Kidney epithelial cell (primary cell): ENCODE measurements around the gene FAM153A. TPM values are rescaled to one million over a fixed set of nuclear protein-coding genes. Genes with fewer than 3 reads are reported as not detected.
"Not testable (repeated sequence)": the region's sequence is repeated elsewhere in the genome, so short reads cannot be mapped to it uniquely, and the experiment has no call there.

Experiments used
- DNase-seq: peaks from one replicate; pipeline ENCODE4 v3.0.0-alpha.2; 2010; ENCODE audit warnings: low read depth
- H3K27me3 ChIP-seq: 2 replicates; pipeline ENCODE4 v1.6.0; 2011; ENCODE audit warnings: low read length; ENCODE audit not compliant: control insufficient read depth, insufficient read depth
- H3K36me3 ChIP-seq: 2 replicates; pipeline ENCODE4 v1.5.1; 2011; ENCODE audit warnings: low read length; ENCODE audit not compliant: control insufficient read depth, insufficient read depth
- H3K4me3 ChIP-seq: 2 replicates; pipeline ENCODE4 v1.5.1; 2011; ENCODE audit warnings: low read depth, mild to moderate bottlenecking, control low read depth, low read length
- total RNA-seq: library from RNA; depleted of rRNA; stranded (reverse); fragments of >200 nt; gene quantifications from 2 replicates; pipeline ENCODE4 v1.2.3, GENCODE V29; 2015

Gene FAM153A
- total RNA-seq, 1 donor from 2014 or later = not detected

- H3K36me3 ChIP-seq, H3K4me3 ChIP-seq, DNase-seq, H3K27me3 ChIP-seq: not testable (repeated sequence)
Observed at GRCh38 chr5:177791649-177792048, 8.9 kb upstream of the FAM153A start.

- H3K27me3 ChIP-seq, DNase-seq, H3K36me3 ChIP-seq, H3K4me3 ChIP-seq: not testable (repeated sequence)
Observed at GRCh38 chr5:177782169-177782568, 530 bp downstream of the FAM153A start.

- H3K36me3 ChIP-seq, DNase-seq, H3K4me3 ChIP-seq, H3K27me3 ChIP-seq: not testable (repeated sequence)
Observed at GRCh38 chr5:177771206-177771605, 11.5 kb downstream of the FAM153A start.

GRCh38 chr5:177770646-177771045 is 12.1 kb downstream of the FAM153A start:
- H3K36me3 ChIP-seq, H3K4me3 ChIP-seq, H3K27me3 ChIP-seq, DNase-seq: not testable (repeated sequence)

- not testable (repeated sequence) for H3K4me3 ChIP-seq, H3K27me3 ChIP-seq, H3K36me3 ChIP-seq, DNase-seq
Observed at GRCh38 chr5:177763737-177764508, 18.8 kb downstream of the FAM153A start.

GRCh38 chr5:177760954-177761353 is 21.7 kb downstream of the FAM153A start:
- H3K27me3 ChIP-seq, H3K36me3 ChIP-seq, H3K4me3 ChIP-seq, DNase-seq: not testable (repeated sequence)

GRCh38 chr5:177747354-177747753 is 35.3 kb downstream of the FAM153A start:
- DNase-seq, H3K27me3 ChIP-seq, H3K36me3 ChIP-seq, H3K4me3 ChIP-seq: not testable (repeated sequence)

- H3K27me3 ChIP-seq, DNase-seq, H3K4me3 ChIP-seq: not testable (repeated sequence)
Observed at GRCh38 chr5:177724858-177725257, 57.8 kb downstream of the FAM153A start.

GRCh38 chr5:177723831-177724485 is 58.7 kb downstream of the FAM153A start:
- not testable (repeated sequence) for H3K27me3 ChIP-seq

More at GRCh38 chr5:177724858-177725257, 57.8 kb downstream of the FAM153A start:
- H3K36me3 ChIP-seq = not testable (repeated sequence)

GRCh38 chr5:177722829-177723228 is 59.9 kb downstream of the FAM153A start:
- not testable (repeated sequence) for H3K27me3 ChIP-seq, DNase-seq, H3K4me3 ChIP-seq, H3K36me3 ChIP-seq

More at GRCh38 chr5:177723831-177724485, 58.7 kb downstream of the FAM153A start:
- not testable (repeated sequence) for H3K36me3 ChIP-seq, DNase-seq, H3K4me3 ChIP-seq

GRCh38 chr5:177719989-177720388 is 62.7 kb downstream of the FAM153A start:
- H3K27me3 ChIP-seq, H3K36me3 ChIP-seq, DNase-seq, H3K4me3 ChIP-seq: not testable (repeated sequence)

GRCh38 chr5:177715423-177715822 is 67.3 kb downstream of the FAM153A start:
- not testable (repeated sequence) for H3K4me3 ChIP-seq, H3K27me3 ChIP-seq, DNase-seq, H3K36me3 ChIP-seq

- not testable (repeated sequence) for H3K4me3 ChIP-seq, H3K27me3 ChIP-seq, DNase-seq, H3K36me3 ChIP-seq
Observed at GRCh38 chr5:177696100-177696499, 86.6 kb downstream of the FAM153A start.

- not testable (repeated sequence) for H3K27me3 ChIP-seq, H3K36me3 ChIP-seq, DNase-seq, H3K4me3 ChIP-seq
Observed at GRCh38 chr5:177695356-177695930, 87.3 kb downstream of the FAM153A start.

GRCh38 chr5:177694518-177694835 is 88.2 kb downstream of the FAM153A start:
- DNase-seq, H3K4me3 ChIP-seq, H3K27me3 ChIP-seq, H3K36me3 ChIP-seq: not testable (repeated sequence)
